Heart left ventricle (tissue), 16 donors: ENCODE measurements around the gene CEP250. TPM values are rescaled to one million over a fixed set of nuclear protein-coding genes. Genes with fewer than 3 reads are reported as not detected.
"Not testable (repeated sequence)": the region's sequence is repeated elsewhere in the genome, so short reads cannot be mapped to it uniquely, and the experiment has no call there.

ENCODE experiments used
- ATAC-seq, 4 donors: fragments of 200-7000 bp; cut with Tn5 transposase; one replicate each; pipeline ENCODE4 v1.9.1; 2020 to 2022; ENCODE audit warnings: moderate library complexity in 4 of 4, mild to moderate bottlenecking in 3 of 4, moderate number of reproducible peaks in 1 of 4
- DNase-seq, 5 donors: peaks; one replicate each; pipeline ENCODE4 v3.0.0-alpha.2; 2020
- H3K27ac ChIP-seq, 12 donors: fragments of 200-600 bp; sonication (generic) in 4 of 12; one replicate each; pipeline versions ENCODE4 v1.5.0 to v1.8.0; 2016 to 2022; ENCODE audit warnings: mild to moderate bottlenecking in 2 of 12
- H3K27me3 ChIP-seq, 9 donors: fragments of 200-600 bp; sonication (generic) in 2 of 9; one replicate each; pipeline versions ENCODE4 v1.5.1 to v1.8.0; 2016 to 2022; ENCODE audit warnings: mild to moderate bottlenecking in 3 of 9
- H3K36me3 ChIP-seq, 9 donors: fragments of 200-600 bp; sonication (generic) in 2 of 9; one replicate each; pipeline versions ENCODE4 v1.5.0 to v1.8.0; 2018 to 2022; ENCODE audit warnings: mild to moderate bottlenecking in 2 of 9
- H3K4me1 ChIP-seq, 12 donors: fragments of 200-600 bp; sonication (generic) in 4 of 12; one replicate each; pipeline versions ENCODE4 v1.5.0 to v1.8.0; 2016 to 2022; ENCODE audit warnings: mild to moderate bottlenecking in 3 of 12
- H3K4me3 ChIP-seq, 12 donors: fragments of 200-600 bp; sonication (generic) in 4 of 12; one replicate each; pipeline versions ENCODE4 v1.5.0 to v1.8.0; 2017 to 2022; ENCODE audit warnings: mild to moderate bottlenecking in 9 of 12, moderate library complexity in 4 of 12
- H3K9me3 ChIP-seq, 12 donors: fragments of 200-600 bp; sonication (generic) in 4 of 12; one replicate each; pipeline versions ENCODE4 v1.5.0 to v1.8.0; 2016 to 2022; ENCODE audit warnings: mild to moderate bottlenecking in 1 of 12
- POLR2A ChIP-seq, 2 donors: fragments of 450-650 bp; IDR thresholded peaks; one replicate each; pipeline ENCODE4 v1.6.1; 2017; ENCODE audit warnings: antibody characterized with exemption in 2 of 2, mild to moderate bottlenecking in 2 of 2, moderate library complexity in 2 of 2
- WGBS, 4 donors: extraction: QIAGEN DNeasy Blood & Tissue Kit in 2 of 4; methylation state at CpG; one replicate each; pipeline versions ENCODE4 v1.1.5 to v1.1.7; 2013 to 2018; 5-methylcytosine and 5-hydroxymethylcytosine counted together
- intact Hi-C, 10 donors: fragments of 100-400 bp; cut with DNase I; formaldehyde crosslinking; loops; one replicate each; pipeline versions ENCODE4 v1.11.1 to v1.14.2; 2022
- polyA plus RNA-seq, 2 donors: library from polyadenylated mRNA; stranded (reverse); fragments of 200-250 nt; gene quantifications; one replicate each; pipeline ENCODE4 v1.2.3, GENCODE V29; 2013
- total RNA-seq, 9 donors: library from RNA; depleted of rRNA in 2 of 9; stranded (reverse); fragments of >200 nt in 2 of 9; fragmentation: NEBNext Ultra II Directional in 3 of 9; extraction: Animal tissue kit (Norgen Biotek cat#: 25700) in 3 of 9; gene quantifications; one replicate each; pipeline versions ENCODE4 v1.1.0 to v1.2.4, GENCODE V29; 2016 to 2023
- TF ChIP-seq, protein P1 (sequence below), 12 donors: fragments of 200-600 bp; sonication (generic) in 4 of 12; IDR thresholded peaks; one replicate each; pipeline versions ENCODE4 v1.5.0 to v1.8.0; 2018 to 2022; ENCODE audit warnings: antibody characterized with exemption in 12 of 12, mild to moderate bottlenecking in 5 of 12
- donor health status: ischemic (EF 13 %, LVEDD 7.1; RV severe dilation, severe dysfunction).
- donor health status: healthy with polysubstance abuse.
- donor health status: DM: no; HTN: yes; CAD: no.
- donor health status: DM: no; HTN: no; CAD: no.
- donor health status: ischemic (EF 25% LVEDD 6.9; RV normal size, moderate dysfunction).
- donor health status: ischemic (EF 25% LVEDD 5.7; RV mildly dilated, moderate dysfunction).
- donor health status: healthy.
- donor health status: DM: yes; HTN: yes; CAD: no.
- donor health status: ischemic (EF 35%, LVEDD 5.7; RV mildly dilated, moderate dysfunction).
- donor health status: nonischemic (EF 11% LVEDD 7.7; RV severe dilation, severe dysfunction).
- donor health status: DM: yes; HTN: yes; CAD: no.
- donor health status: PGD.
- donor health status: ischemic (EF 29% LVEDD 5.4; RV normal size, mild dysfunction).
- donor health status: nonischemic (EF 23%, LVEDD 6.1; RV moderate dilation, normal function).

CEP250 gene
- total and polyA plus RNA-seq, 11 donors = 11.4 to 21.4 (median 14.9) TPM

DNA sequence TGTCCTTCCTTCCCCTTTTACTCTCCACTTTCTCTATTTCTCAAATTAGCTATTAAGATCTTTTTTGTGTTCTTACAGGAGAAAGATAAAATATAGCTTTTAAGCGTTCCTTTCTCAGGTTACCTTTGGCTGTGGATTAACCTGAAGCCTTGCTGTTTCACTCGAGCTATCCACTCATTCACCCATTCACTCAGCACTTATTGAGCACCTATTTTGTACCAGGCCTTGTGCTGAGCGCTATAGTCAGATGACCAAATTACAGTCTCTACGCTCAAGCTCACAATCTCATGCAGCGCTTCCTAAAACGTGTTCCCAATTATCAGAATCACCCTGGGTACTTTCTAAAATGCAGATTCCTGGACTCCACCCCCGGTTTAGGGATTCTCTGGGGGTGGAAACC is 1.8 kb upstream of the CEP250 start:
- WGBS, 4 donors = 90 to 93% (median 91%) methylated on average over 7 of the region's 7 CpGs
- TF ChIP-seq POLR2A (IDR thresholded peaks at IDR 0.05) = no peak
- TF ChIP-seq, protein P1, sequence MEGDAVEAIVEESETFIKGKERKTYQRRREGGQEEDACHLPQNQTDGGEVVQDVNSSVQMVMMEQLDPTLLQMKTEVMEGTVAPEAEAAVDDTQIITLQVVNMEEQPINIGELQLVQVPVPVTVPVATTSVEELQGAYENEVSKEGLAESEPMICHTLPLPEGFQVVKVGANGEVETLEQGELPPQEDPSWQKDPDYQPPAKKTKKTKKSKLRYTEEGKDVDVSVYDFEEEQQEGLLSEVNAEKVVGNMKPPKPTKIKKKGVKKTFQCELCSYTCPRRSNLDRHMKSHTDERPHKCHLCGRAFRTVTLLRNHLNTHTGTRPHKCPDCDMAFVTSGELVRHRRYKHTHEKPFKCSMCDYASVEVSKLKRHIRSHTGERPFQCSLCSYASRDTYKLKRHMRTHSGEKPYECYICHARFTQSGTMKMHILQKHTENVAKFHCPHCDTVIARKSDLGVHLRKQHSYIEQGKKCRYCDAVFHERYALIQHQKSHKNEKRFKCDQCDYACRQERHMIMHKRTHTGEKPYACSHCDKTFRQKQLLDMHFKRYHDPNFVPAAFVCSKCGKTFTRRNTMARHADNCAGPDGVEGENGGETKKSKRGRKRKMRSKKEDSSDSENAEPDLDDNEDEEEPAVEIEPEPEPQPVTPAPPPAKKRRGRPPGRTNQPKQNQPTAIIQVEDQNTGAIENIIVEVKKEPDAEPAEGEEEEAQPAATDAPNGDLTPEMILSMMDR (IDR thresholded peaks at IDR 0.05) = no peak
- Histone ChIP-seq H3K27me3 (no peaks in the 10 kb centered on the region), H3K9me3 (no peaks in the 10 kb centered on the region), H3K4me3 (peak overlapping the region in 2 of 12 donors; percentile 87 to 88), H3K4me1 (peaks cover 0 to 18% (median 8%) of the 10 kb centered on the region in 12 donors), H3K36me3 (no peaks in the 10 kb centered on the region), H3K27ac (no peak overlapping the region)
- DNase-seq (no peak), ATAC-seq (no peak)
- intact Hi-C loops = loop anchor here in 1 of 10 donors (10.0 kb wide), 1 partner anchor 629 kb away; the partner anchor contains the start of gene NCOA6

DNA sequence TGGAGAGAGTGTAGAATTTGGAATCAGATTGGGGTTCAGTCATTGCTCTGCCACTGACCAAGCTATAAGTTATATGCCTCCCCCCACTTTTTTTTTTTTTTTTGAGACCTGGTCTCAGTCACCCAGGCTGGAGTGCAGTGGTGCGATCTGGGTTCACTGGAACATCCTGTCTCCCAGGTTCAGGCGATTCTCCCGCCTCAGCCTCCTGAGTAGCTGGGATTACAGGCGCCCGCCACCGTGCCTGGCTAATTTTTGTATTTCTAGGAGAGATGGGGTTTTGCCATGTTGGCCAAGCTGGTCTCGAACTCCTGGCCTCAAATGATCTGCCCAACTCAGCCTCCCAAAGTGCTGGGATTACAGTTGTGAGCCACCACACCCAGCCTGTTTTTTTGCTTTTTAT is 1.3 kb downstream of the CEP250 start:
- not testable (repeated sequence) for H3K27ac ChIP-seq, ATAC-seq, H3K27me3 ChIP-seq, DNase-seq, H3K9me3 ChIP-seq, H3K4me3 ChIP-seq
- Histone ChIP-seq H3K36me3 (peaks cover 0 to 24% (median 15%) of the 10 kb centered on the region in 9 donors), H3K4me1 (peaks cover 0 to 18% (median 8%) of the 10 kb centered on the region in 12 donors)
- WGBS, 4 donors = 93 to 98% (median 97%) methylated on average over 7 of the region's 7 CpGs
- intact Hi-C loops = loop anchor here in 1 of 10 donors (10.0 kb wide), 1 partner anchor 632 kb away; the partner anchor contains the start of gene NCOA6

DNA sequence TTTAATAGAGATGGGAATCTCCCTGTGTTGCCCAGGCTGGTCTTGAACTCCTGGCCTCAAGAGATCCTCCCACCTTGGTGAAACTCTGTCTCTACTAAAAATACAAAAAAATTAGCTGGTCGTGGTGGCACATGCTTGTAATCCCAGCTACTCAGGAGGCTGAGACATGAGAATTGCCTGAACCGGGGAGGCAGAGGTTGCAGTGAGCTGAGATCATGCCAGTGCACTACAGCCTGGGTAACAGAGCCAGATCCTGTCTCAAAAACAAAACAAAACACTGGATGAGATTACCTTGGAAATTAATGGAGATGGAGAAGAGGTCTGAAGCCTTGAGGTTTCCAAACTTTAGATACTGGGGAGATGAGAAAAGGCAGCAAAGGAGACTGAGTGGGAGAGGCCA is 2.1 kb downstream of the CEP250 start:
- WGBS, 4 donors = 85 to 95% (median 92%) methylated on average over 2 of the region's 2 CpGs
- not testable (repeated sequence) for H3K9me3 ChIP-seq, H3K4me3 ChIP-seq, ATAC-seq, H3K27me3 ChIP-seq, DNase-seq, H3K27ac ChIP-seq
- intact Hi-C loops = loop anchor here in 1 of 10 donors (10.0 kb wide), 1 partner anchor 633 kb away; the partner anchor contains the start of gene NCOA6
- H3K4me1 ChIP-seq = peaks cover 0 to 18% (median 8%) of the 10 kb centered on the region in 12 donors
- H3K36me3 ChIP-seq = peaks cover 0 to 32% (median 23%) of the 10 kb centered on the region in 9 donors

DNA sequence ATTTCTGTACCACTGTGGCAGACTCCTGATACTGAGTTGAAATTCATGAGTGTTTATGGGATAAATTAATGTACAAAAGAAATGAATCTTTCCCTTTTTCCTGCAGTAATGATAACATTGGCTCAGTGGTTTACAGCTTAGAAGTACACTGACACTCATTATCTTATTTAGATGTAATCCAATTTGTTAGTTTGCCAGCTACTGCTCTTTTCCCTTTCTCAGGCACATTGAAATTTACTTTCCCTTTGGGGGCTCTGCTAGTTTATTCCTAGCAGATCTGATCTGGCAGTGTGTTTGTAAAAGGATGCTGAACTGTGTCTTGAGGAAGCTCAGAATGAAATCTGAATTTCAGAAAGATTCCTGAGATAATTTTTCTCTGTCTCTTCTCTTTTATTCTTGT is 3.0 kb downstream of the CEP250 start:
- Histone ChIP-seq H3K9me3 (no peaks in the 10 kb centered on the region), H3K4me1 (peaks cover 0 to 18% (median 8%) of the 10 kb centered on the region in 12 donors), H3K27ac (no peak overlapping the region), H3K36me3 (peaks cover 0 to 39% (median 28%) of the 10 kb centered on the region in 9 donors), H3K4me3 (no peak overlapping the region), H3K27me3 (no peaks in the 10 kb centered on the region)
- TF ChIP-seq POLR2A (IDR thresholded peaks at IDR 0.05) = no peak
- TF ChIP-seq, protein P1 (IDR thresholded peaks at IDR 0.05) = no peak
- ATAC-seq (no peak), DNase-seq (no peak)
- intact Hi-C loops = loop anchor here in 1 of 10 donors (10.0 kb wide), 1 partner anchor 634 kb away; the partner anchor contains the start of gene NCOA6

DNA sequence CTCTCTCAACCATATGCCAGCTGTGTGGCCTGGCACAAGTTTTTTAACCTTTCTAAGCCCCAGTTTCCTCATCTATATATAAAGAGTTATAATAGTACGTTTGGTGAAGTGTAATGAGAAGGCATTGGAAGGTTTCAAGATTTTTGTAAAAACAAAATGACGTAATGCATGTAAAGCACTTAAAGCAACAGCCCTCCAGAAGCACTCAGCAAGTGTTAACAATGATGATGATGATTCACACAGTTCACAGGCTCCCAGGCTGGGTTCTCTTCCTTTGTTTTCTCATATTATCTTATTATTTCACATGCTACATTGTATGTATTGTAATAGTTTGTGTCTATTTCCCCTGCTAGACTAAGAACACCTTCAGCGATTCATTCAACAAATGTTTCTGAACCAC is 6.2 kb downstream of the CEP250 start:
- no peak overlapping the region for H3K4me3 ChIP-seq
- no peak overlapping the region for H3K27ac ChIP-seq
- intact Hi-C loops = loop anchor here in 4 of 10 donors (5.0 to 10.0 kb wide), 4 partner anchors 153 to 423 kb away; partner anchors contain the start of genes NFS1 (in 1 of the 4), ROMO1 (in 1 of the 4) and SPAG4 (in 1 of the 4)
- peaks cover 0 to 63% (median 36%) of the 10 kb centered on the region in 9 donors for H3K36me3 ChIP-seq
- no peaks in the 10 kb centered on the region for H3K27me3 ChIP-seq
- DNase-seq = no peak
- no peak for ATAC-seq
- H3K9me3 ChIP-seq = no peaks in the 10 kb centered on the region
- no peak for TF ChIP-seq POLR2A (IDR thresholded peaks at IDR 0.05)
- TF ChIP-seq, protein P1 (IDR thresholded peaks at IDR 0.05) = no peak
- peaks cover 0 to 4% (median 0%) of the 10 kb centered on the region in 12 donors for H3K4me1 ChIP-seq
- whole genome bisulfite sequencing, 4 donors = 84 to 89% (median 86%) methylated on average over 3 of the region's 3 CpGs
